GM19397 (cell line): Measurements from ENCODE around the gene PIK3CA.
A peak's percentile ranks its signal among the peaks of the same experiment; 100 is the strongest.
"Not testable (repeated sequence)": the region's sequence is repeated elsewhere in the genome, so short reads cannot be mapped to it uniquely, and the experiment has no call there.

Experiments
- ATAC-seq: cut with Tn5 transposase; IDR thresholded peaks from one replicate; pipeline ENCODE4 v1.9.1; 2021; ENCODE audit warnings: mild to moderate bottlenecking, moderate library complexity; ENCODE audit not compliant: unreplicated experiment

Gene PIK3CA

GRCh38 chr3:179196098-179196497 is 47.9 kb downstream of the PIK3CA start:
- ATAC-seq = peak; percentile 69

GRCh38 chr3:179196700-179197099 is 48.5 kb downstream of the PIK3CA start:
- ATAC-seq = no peak

- no peak for ATAC-seq
These were observed 52.6 kb downstream of the PIK3CA start for GRCh38 chr3:179200790-179201189.

- not testable (repeated sequence) for ATAC-seq
These were observed 67.4 kb downstream of the PIK3CA start for GRCh38 chr3:179215550-179215949.

GRCh38 chr3:179218213-179218612 is 70.1 kb downstream of the PIK3CA start:
- ATAC-seq = not testable (repeated sequence)

- ATAC-seq = no peak
These were observed 75.4 kb downstream of the PIK3CA start for GRCh38 chr3:179223548-179223947.

GRCh38 chr3:179224584-179224983 is 76.4 kb downstream of the PIK3CA start:
- ATAC-seq = no peak

- no peak for ATAC-seq
These were observed 79.2 kb downstream of the PIK3CA start for GRCh38 chr3:179227349-179227748.

- no peak for ATAC-seq
These were observed 81.0 kb downstream of the PIK3CA start for GRCh38 chr3:179229177-179229576.

GRCh38 chr3:179233043-179233442 is 84.9 kb downstream of the PIK3CA start:
- no peak for ATAC-seq

- ATAC-seq = no peak
These were observed 86.0 kb downstream of the PIK3CA start for GRCh38 chr3:179234199-179234598.

- ATAC-seq = no peak
These were observed 88.6 kb downstream of the PIK3CA start for GRCh38 chr3:179236669-179237301.

GRCh38 chr3:179240299-179240698 is 92.1 kb downstream of the PIK3CA start:
- not testable (repeated sequence) for ATAC-seq

GRCh38 chr3:179242859-179243258 is 94.7 kb downstream of the PIK3CA start:
- not testable (repeated sequence) for ATAC-seq

- ATAC-seq = no peak
These were observed 96.7 kb downstream of the PIK3CA start for GRCh38 chr3:179244878-179245277.

GRCh38 chr3:179247289-179248015 is 99.3 kb downstream of the PIK3CA start:
- no peak for ATAC-seq

GRCh38 chr3:179250803-179251476 is 102.8 kb downstream of the PIK3CA start, which contains the start of gene KCNMB3:
TSS of gene KCNMB3 (minus strand) at chr3:179251114. CDS start at chr3:179250990, 124 bp downstream.
- ATAC-seq = no peak

GRCh38 chr3:179256813-179257212 is 108.7 kb downstream of the PIK3CA start:
- ATAC-seq = no peak

GRCh38 chr3:179257742-179258141 is 109.6 kb downstream of the PIK3CA start:
- not testable (repeated sequence) for ATAC-seq

- ATAC-seq = no peak
These were observed 110.7 kb downstream of the PIK3CA start for GRCh38 chr3:179258820-179259219.

- not testable (repeated sequence) for ATAC-seq
These were observed 112.0 kb downstream of the PIK3CA start for GRCh38 chr3:179259959-179260756.
